IMR-90 (cell line): ENCODE results near the gene PSMD9. TPM values are rescaled to one million over a fixed set of nuclear protein-coding genes. Genes with fewer than 3 reads are reported as not detected.

Experiments
- ATAC-seq: fragments of 200-7000 bp; cut with Tn5 transposase; 2 replicates; pipeline ENCODE4 v1.9.1; 2020; ENCODE audit warnings: low read depth, mild to moderate bottlenecking, moderate library complexity
- BruUV-seq: library from RNA; stranded (reverse); fragments of 400-500 nt; replicated peaks from 2 replicates; lab custom pipeline; 2021; lab: Mats Ljungman, UMichigan
- CTCF ChIA-PET: fragments of 300-600 bp; formaldehyde crosslinking; extraction: SDS; loops from one replicate; lab custom pipeline; 2021; ENCODE audit warnings: antibody characterized with exemption; lab: Yijun Ruan, JAX
- POLR2A ChIA-PET: fragments of 300-600 bp; sonication (Branson Sonifier 250); formaldehyde crosslinking; loops from one replicate; lab custom pipeline; 2022; ENCODE audit warnings: antibody characterized with exemption; ENCODE audit not compliant: unreplicated experiment; lab: Charles Lee
- DNase-seq: peaks from one replicate; pipeline ENCODE4 v3.0.0; 2013
- H2AFZ ChIP-seq: replicated peaks from 2 replicates; pipeline ENCODE3; 2013; ENCODE audit warnings: low read length, mild to moderate bottlenecking; ENCODE audit not compliant: poor library complexity
- H2AK5ac ChIP-seq: 2 replicates; pipeline ENCODE4 v1.6.1; 2013; ENCODE audit warnings: low read depth, low read length, inconsistent platforms
- H2AK9ac ChIP-seq: replicated peaks from 2 replicates; pipeline ENCODE3; 2013; ENCODE audit warnings: mild to moderate bottlenecking, low read depth, low read length, moderate library complexity; ENCODE audit not compliant: poor library complexity
- H2BK120ac ChIP-seq: 2 replicates; pipeline ENCODE4 v1.6.1; 2013; ENCODE audit warnings: low read depth, low read length, inconsistent platforms
- H2BK15ac ChIP-seq: 3 replicates; pipeline ENCODE4 v1.6.1; 2013; ENCODE audit warnings: low read depth, low read length, inconsistent platforms
- H2BK20ac ChIP-seq: 2 replicates; pipeline ENCODE4 v1.6.1; 2013; ENCODE audit warnings: low read depth, mild to moderate bottlenecking, inconsistent platforms, low read length, moderate library complexity
- H2BK5ac ChIP-seq: 2 replicates; pipeline ENCODE4 v1.6.1; 2013; ENCODE audit warnings: mild to moderate bottlenecking, low read depth, low read length, inconsistent platforms; ENCODE audit not compliant: poor library complexity, severe bottlenecking
- H3K14ac ChIP-seq: replicated peaks from 2 replicates; pipeline ENCODE4 v1.6.1; 2013; ENCODE audit warnings: low read depth, low read length, inconsistent platforms
- H3K18ac ChIP-seq: 2 replicates; pipeline ENCODE4 v1.6.1; 2013; ENCODE audit warnings: low read depth, low read length, control low read depth
- H3K23ac ChIP-seq: 2 replicates; pipeline ENCODE4 v1.6.1; 2013; ENCODE audit warnings: low read depth, low read length, inconsistent platforms
- H3K27ac ChIP-seq: 2 replicates; pipeline ENCODE4 v1.5.1; 2013; ENCODE audit warnings: mild to moderate bottlenecking, control low read depth, low read length; ENCODE audit not compliant: insufficient read depth
- H3K27me3 ChIP-seq: 2 replicates; pipeline ENCODE4 v1.6.1; 2013; ENCODE audit warnings: low read length; ENCODE audit not compliant: control insufficient read depth, insufficient read depth
- H3K36me3 ChIP-seq: 2 replicates; pipeline ENCODE4 v1.6.1; 2013; ENCODE audit warnings: low read length, mixed read lengths; ENCODE audit not compliant: control insufficient read depth, insufficient read depth
- H3K4ac ChIP-seq: 2 replicates; pipeline ENCODE4 v1.6.1; 2013; ENCODE audit warnings: low read depth, low read length, inconsistent platforms
- H3K4me1 ChIP-seq: 2 replicates; pipeline ENCODE4 v1.6.1; 2013; ENCODE audit warnings: low read length, mixed read lengths; ENCODE audit not compliant: control insufficient read depth, insufficient read depth
- H3K4me2 ChIP-seq: 2 replicates; pipeline ENCODE4 v1.6.1; 2013; ENCODE audit warnings: low read depth, mild to moderate bottlenecking, control low read depth, low read length, moderate library complexity
- H3K4me3 ChIP-seq: 2 replicates; pipeline ENCODE4 v1.5.1; 2013; ENCODE audit warnings: low read depth, mild to moderate bottlenecking, control low read depth, low read length, moderate library complexity; ENCODE audit not compliant: insufficient read depth
- H3K56ac ChIP-seq: 2 replicates; pipeline ENCODE4 v1.6.1; 2013; ENCODE audit warnings: low read length, inconsistent platforms; ENCODE audit not compliant: insufficient read depth; ENCODE audit errors: extremely low read depth
- H3K79me1 ChIP-seq, 2 experiments: 2 replicates each; pipeline ENCODE4 v1.6.1; 2013; ENCODE audit warnings: low read length in 2 of 2, inconsistent platforms in 1 of 2, low read depth in 1 of 2
- H3K9ac ChIP-seq: 2 replicates; pipeline ENCODE4 v1.6.1; 2013; ENCODE audit warnings: low read depth, low read length, control low read depth
- H3K9me1 ChIP-seq: 2 replicates; pipeline ENCODE4 v1.6.1; 2013; ENCODE audit warnings: low read length, inconsistent platforms; ENCODE audit not compliant: insufficient read depth
- H3K9me3 ChIP-seq: 2 replicates; pipeline ENCODE4 v1.6.1; 2013; ENCODE audit warnings: low read length; ENCODE audit not compliant: control insufficient read depth, insufficient read depth
- H4K20me1 ChIP-seq: 2 replicates; pipeline ENCODE4 v1.6.1; 2013; ENCODE audit warnings: low read length, inconsistent platforms; ENCODE audit not compliant: insufficient read depth
- H4K5ac ChIP-seq: 2 replicates; pipeline ENCODE4 v1.6.1; 2013; ENCODE audit warnings: mild to moderate bottlenecking, low read depth, low read length, control low read depth
- H4K8ac ChIP-seq, 2 experiments: 2 replicates each; pipeline ENCODE4 v1.6.1; 2013; ENCODE audit warnings: low read depth in 2 of 2, low read length in 2 of 2, control low read depth in 1 of 2, inconsistent platforms in 1 of 2
- H4K91ac ChIP-seq: 2 replicates; pipeline ENCODE4 v1.6.1; 2013; ENCODE audit warnings: low read depth, low read length, inconsistent platforms; ENCODE audit not compliant: insufficient read depth
- BHLHE40 ChIP-seq: fragments of 150-350 bp; IDR thresholded peaks from 2 replicates; pipeline ENCODE4 v1.6.1; 2016; ENCODE audit warnings: mild to moderate bottlenecking, low read depth, low read length
- CEBPB ChIP-seq: IDR thresholded peaks from 2 replicates; pipeline ENCODE4 v1.6.1; 2012; ENCODE audit warnings: low read depth, low read length, improper control_type of control experiment
- CHD1 ChIP-seq: IDR thresholded peaks from 2 replicates; pipeline ENCODE4 v1.6.1; 2012; ENCODE audit warnings: low read depth, low read length, improper control_type of control experiment
- CTCF ChIP-seq: conservative IDR thresholded peaks from 2 replicates; pipeline ENCODE4 v1.5.1; 2012; ENCODE audit warnings: mild to moderate bottlenecking, low read depth, low read length, improper control_type of control experiment
- ELK1 ChIP-seq: fragments of 150-350 bp; IDR thresholded peaks from 2 replicates; pipeline ENCODE4 v1.6.1; 2016; ENCODE audit warnings: low read depth, mild to moderate bottlenecking, low read length, moderate library complexity, borderline replicate concordance
- FOS ChIP-seq: fragments of 150-350 bp; IDR thresholded peaks from 2 replicates; pipeline ENCODE4 v1.6.1; 2016; ENCODE audit warnings: low read depth, low read length
- MAFK ChIP-seq: IDR thresholded peaks from 2 replicates; pipeline ENCODE4 v1.6.1; 2012; ENCODE audit warnings: low read depth, low read length, improper control_type of control experiment
- MAZ ChIP-seq: IDR thresholded peaks from 2 replicates; pipeline ENCODE4 v1.6.1; 2012; ENCODE audit warnings: low read depth, mild to moderate bottlenecking, low read length, improper control_type of control experiment, moderate library complexity, borderline replicate concordance
- MXI1 ChIP-seq: IDR thresholded peaks from 2 replicates; pipeline ENCODE4 v1.6.1; 2012; ENCODE audit warnings: low read depth, mild to moderate bottlenecking, low read length, moderate library complexity, borderline replicate concordance
- NFE2L2 ChIP-seq: fragments of 150-350 bp; IDR thresholded peaks from 2 replicates; pipeline ENCODE4 v1.6.1; 2016; ENCODE audit warnings: low read depth, mild to moderate bottlenecking, low read length
- POLR2A ChIP-seq: IDR thresholded peaks from 2 replicates; pipeline ENCODE4 v1.6.1; 2012; ENCODE audit warnings: mild to moderate bottlenecking, low read depth, low read length
- RAD21 ChIP-seq: IDR thresholded peaks from 2 replicates; pipeline ENCODE4 v1.6.1; 2012; ENCODE audit warnings: low read length, improper control_type of control experiment
- RCOR1 ChIP-seq: IDR thresholded peaks from 2 replicates; pipeline ENCODE4 v1.6.1; 2012; ENCODE audit warnings: mild to moderate bottlenecking, low read length, improper control_type of control experiment; ENCODE audit not compliant: insufficient replicate concordance
- RFX5 ChIP-seq: IDR thresholded peaks from 2 replicates; pipeline ENCODE4 v1.8.0; 2012; ENCODE audit warnings: low read depth, mild to moderate bottlenecking, low read length, moderate library complexity
- SMC3 ChIP-seq: fragments of 150-350 bp; IDR thresholded peaks from 2 replicates; pipeline ENCODE4 v1.6.1; 2016; ENCODE audit warnings: low read depth, mild to moderate bottlenecking, antibody characterized with exemption, low read length, moderate library complexity
- USF2 ChIP-seq: fragments of 150-350 bp; IDR thresholded peaks from 2 replicates; pipeline ENCODE4 v1.6.1; 2017; ENCODE audit warnings: mild to moderate bottlenecking, antibody characterized with exemption, low read length, low read depth
- WGBS, 2 experiments: methylation state at CpG; one replicate each; pipeline versions ENCODE4 v1.1.5 to v1.1.7; 2013; ENCODE audit warnings: missing lambda C conversion rate in 2 of 2; ENCODE audit not compliant: insufficient read length in 1 of 2; ENCODE audit errors: extremely low coverage in 2 of 2; 5-methylcytosine and 5-hydroxymethylcytosine counted together
- dilution Hi-C: fragments of 300-500 bp; cut with HindIII; formaldehyde crosslinking; loops from one replicate; pipeline ENCODE4 v1.14.3; 2018; ENCODE audit warnings: low sequenced_read_pairs; ENCODE audit not compliant: unreplicated experiment
- in situ Hi-C: fragments of 300-500 bp; cut with MboI; formaldehyde crosslinking; loops from 3 replicates; pipeline ENCODE4 v1.14.3; 2019; ENCODE audit warnings: low sequenced_read_pairs, inconsistent platforms, mixed read lengths
- intact Hi-C: fragments of 100-400 bp; cut with micrococcal nuclease; formaldehyde crosslinking; loops from 2 replicates; pipeline ENCODE4 v1.10.0; 2022
- polyA plus RNA-seq, 3 experiments: library from polyadenylated mRNA; depleted of rRNA; stranded (reverse); fragments of >200 nt; gene quantifications; 2 replicates each; pipeline ENCODE4 v1.2.3, GENCODE V29; 2012; ENCODE audit warnings: low replicate concordance in 1 of 3
- total RNA-seq: library from RNA; depleted of rRNA; stranded (reverse); fragments of >200 nt; gene quantifications from 2 replicates; pipeline ENCODE4 v1.2.3, GENCODE V29; 2012

Gene PSMD9
- total and polyA plus RNA-seq, 2 of the 4 experiments (the other 2 are of a cell fraction) = 135 to 142 TPM

- intact Hi-C loops (no loop called here), dilution Hi-C loops (no loop called here)
Measured at GRCh38 chr12:121849665-121850064, 38.9 kb upstream of the PSMD9 start.

More at GRCh38 chr12:121849665-121850064, 38.9 kb upstream of the PSMD9 start:
- H3K9me1 ChIP-seq = no peaks in the 10 kb centered on the region
- no peaks in the 10 kb centered on the region for H3K4me1 ChIP-seq
- H3K4me2 ChIP-seq = no peak overlapping the region
- H3K18ac ChIP-seq = no peak overlapping the region
- no peak overlapping the region for H4K91ac ChIP-seq
- H3K9ac ChIP-seq = no peak overlapping the region
- POLR2A ChIA-PET = no interaction called here
- WGBS, 2 experiments = 89% methylated on average over 5 of the region's 13 CpGs; no CpG with 5 or more reads in 1 of the 2 experiments
- no peak overlapping the region for H3K56ac ChIP-seq
- no peak overlapping the region for H2BK5ac ChIP-seq
- no peak overlapping the region for H2BK20ac ChIP-seq
- no peak for DNase-seq
- CTCF ChIA-PET = interaction anchor here (0.6 kb wide), 1 partner anchor 23 kb away, joined by 3 read pairs; no protein-coding TSS in a partner anchor
- in situ Hi-C loops = no loop called here
- no peak overlapping the region for H2BK120ac ChIP-seq
- no peak for ATAC-seq
- H2AK9ac ChIP-seq = no peak overlapping the region
- H3K9me3 ChIP-seq = no peaks in the 10 kb centered on the region
- no peak overlapping the region for H2AFZ ChIP-seq
- no peak overlapping the region for H4K8ac ChIP-seq
- no TSS peak for BruUV-seq
- H3K14ac ChIP-seq = no peak overlapping the region
- no peak overlapping the region for H3K4ac ChIP-seq
- no peak for TF ChIP-seq MXI1
- TF ChIP-seq BHLHE40 = no peak
- no peak for TF ChIP-seq POLR2A
- TF ChIP-seq MAZ = no peak
- TF ChIP-seq RCOR1 = no peak
- TF ChIP-seq ELK1 = no peak
- no peak for TF ChIP-seq FOS
- no peak for TF ChIP-seq MAFK
- no peak for TF ChIP-seq RFX5
- TF ChIP-seq CEBPB = no peak
- TF ChIP-seq CTCF = no peak
- TF ChIP-seq USF2 = no peak
- no peak for TF ChIP-seq CHD1
- no peak for TF ChIP-seq NFE2L2
- no peak for TF ChIP-seq SMC3
- no peak for TF ChIP-seq RAD21
- H3K4me3 ChIP-seq = no peak overlapping the region
- H2BK15ac ChIP-seq = no peak overlapping the region
- no peak overlapping the region for H3K23ac ChIP-seq
- no peaks in the 10 kb centered on the region for H4K20me1 ChIP-seq
- no peaks in the 10 kb centered on the region; the same call in 1 of the 2 replicates for H3K27me3 ChIP-seq
- no peak overlapping the region for H3K27ac ChIP-seq
- H3K79me1 ChIP-seq = no peaks in the 10 kb centered on the region
- no peak overlapping the region for H2AK5ac ChIP-seq
- H3K36me3 ChIP-seq = no peaks in the 10 kb centered on the region
- no peak overlapping the region for H4K5ac ChIP-seq
